NCI-H2196 (cell line): ENCODE data around the gene TAP2.
A peak's percentile ranks its signal among the peaks of the same experiment; 100 is the strongest.

Source experiments
- DNase-seq: peaks from one replicate; lab custom pipeline; 2025; ENCODE audit not compliant: unreplicated experiment; lab: John Stamatoyannopoulos, UW

Gene TAP2

DNA sequence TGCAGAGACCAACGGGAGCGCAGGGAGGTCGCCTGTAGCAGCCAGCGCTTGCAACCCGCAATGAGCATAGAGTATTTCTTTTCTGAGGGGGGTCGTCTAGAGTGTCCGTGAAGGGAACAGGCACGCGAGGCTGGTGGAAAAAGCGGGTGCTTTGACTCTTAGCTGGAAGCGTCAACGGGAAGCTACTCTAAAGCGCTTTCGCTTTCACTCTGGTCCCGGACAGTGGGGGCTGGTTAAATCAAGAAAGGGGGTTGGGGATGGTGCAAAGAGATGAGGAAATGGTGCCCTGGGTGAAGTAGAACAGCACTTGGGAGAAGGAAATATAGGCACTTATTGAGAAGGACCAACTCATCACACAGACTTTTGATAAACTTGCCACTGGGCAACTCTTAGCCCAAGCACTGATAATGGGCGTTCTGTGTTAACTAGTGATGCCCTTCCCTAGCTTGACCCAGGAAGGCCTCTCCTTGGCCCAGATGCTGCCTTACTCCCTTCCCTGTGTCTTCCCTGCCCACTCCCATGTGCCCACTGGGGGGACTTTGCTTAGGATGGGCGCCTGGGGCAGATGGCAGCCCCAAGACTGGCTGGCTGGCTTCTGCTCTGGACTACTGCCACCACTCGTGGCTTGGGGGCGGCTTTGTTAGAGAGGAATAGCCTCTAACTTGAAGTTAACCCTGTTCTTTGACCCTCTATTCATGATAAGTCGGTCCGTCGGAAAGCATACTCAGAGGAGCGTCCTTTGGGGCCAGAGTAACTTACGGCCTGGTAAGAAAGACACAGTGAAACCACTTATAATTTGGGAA lies 16.0 kb upstream of the TAP2 start:
- DNase-seq: peak; percentile 13

DNA sequence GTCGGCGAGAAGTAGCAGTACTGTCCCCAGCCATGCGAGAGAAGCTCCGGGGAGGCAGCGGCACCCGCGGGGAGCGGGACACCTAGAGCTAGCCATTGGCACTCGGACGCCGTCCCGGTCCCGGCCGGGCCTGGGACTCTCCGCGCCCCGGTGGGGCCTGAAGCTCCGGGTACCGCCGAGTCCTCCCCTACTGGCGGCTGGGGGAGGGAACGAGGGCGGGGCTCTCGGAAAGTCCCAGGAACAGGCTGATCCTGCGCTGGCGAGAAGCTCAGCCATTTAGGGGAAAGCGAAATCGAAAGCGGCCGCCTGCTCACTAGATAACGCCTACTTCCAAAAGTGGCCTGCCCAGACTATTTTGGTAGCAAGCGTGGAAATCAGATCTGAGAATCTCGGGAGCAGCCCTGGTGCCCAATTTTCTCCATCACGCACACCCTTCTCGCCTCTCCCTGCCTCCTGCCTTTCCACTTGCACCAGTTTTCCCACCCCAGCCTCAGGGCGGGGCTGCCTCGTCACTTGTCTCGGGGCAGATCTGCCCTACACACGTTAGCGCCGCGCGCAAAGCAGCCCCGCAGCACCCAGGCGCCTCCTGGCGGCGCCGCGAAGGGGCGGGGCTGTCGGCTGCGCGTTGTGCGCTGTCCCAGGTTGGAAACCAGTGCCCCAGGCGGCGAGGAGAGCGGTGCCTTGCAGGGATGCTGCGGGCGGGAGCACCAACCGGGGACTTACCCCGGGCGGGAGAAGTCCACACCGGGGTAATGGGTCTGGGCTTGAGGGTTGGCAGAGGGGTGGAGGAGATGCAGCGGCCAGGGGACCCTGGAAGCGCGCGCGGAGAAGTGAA lies 15.2 kb upstream of the TAP2 start, which contains the start of the genes PSMB9 and TAP1:
TSS of gene PSMB9 (plus strand) at position 652 of the 835 bp plus-strand sequence. CDS start at position 690, 38 bp downstream.
TSS of gene TAP1 (minus strand) at position 164 of the 835 bp plus-strand sequence. CDS start at position 96, 68 bp downstream.
- DNase-seq: peak; percentile 96

DNA sequence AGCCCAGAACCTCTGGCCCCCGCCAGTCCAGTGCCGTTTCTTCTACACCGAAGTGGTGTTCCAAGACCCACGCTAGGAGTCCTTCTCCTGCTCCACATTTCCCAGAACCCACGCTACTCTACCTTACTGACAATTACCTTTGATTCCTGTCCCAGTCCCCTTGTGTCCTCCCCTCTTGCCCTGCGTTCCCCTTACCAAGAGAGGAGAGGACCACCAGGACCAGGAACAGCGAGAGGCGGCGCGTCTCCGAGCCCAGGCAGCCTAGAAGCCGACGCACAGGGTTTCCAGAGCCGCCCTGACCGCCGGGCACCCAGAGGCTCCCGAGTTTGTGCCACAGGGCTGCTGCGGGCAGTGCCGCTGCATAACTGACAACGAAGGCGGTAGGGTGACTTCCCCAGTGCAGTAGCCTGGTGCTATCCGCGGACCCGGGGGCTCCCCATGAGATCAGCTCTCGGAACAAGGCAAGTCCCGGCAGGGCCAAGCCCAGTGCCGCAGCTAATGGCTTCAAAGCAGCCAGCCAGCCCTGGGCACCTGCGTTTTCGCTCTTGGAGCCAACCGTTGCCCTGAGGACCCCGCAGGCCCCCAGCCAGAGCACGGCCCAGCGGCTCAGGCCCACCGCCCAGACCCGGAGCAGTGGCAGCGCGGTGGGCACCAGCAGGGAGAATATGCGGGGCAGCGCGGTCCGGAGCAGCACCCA lies 14.5 kb upstream of the TAP2 start:
- no peak for DNase-seq

DNA sequence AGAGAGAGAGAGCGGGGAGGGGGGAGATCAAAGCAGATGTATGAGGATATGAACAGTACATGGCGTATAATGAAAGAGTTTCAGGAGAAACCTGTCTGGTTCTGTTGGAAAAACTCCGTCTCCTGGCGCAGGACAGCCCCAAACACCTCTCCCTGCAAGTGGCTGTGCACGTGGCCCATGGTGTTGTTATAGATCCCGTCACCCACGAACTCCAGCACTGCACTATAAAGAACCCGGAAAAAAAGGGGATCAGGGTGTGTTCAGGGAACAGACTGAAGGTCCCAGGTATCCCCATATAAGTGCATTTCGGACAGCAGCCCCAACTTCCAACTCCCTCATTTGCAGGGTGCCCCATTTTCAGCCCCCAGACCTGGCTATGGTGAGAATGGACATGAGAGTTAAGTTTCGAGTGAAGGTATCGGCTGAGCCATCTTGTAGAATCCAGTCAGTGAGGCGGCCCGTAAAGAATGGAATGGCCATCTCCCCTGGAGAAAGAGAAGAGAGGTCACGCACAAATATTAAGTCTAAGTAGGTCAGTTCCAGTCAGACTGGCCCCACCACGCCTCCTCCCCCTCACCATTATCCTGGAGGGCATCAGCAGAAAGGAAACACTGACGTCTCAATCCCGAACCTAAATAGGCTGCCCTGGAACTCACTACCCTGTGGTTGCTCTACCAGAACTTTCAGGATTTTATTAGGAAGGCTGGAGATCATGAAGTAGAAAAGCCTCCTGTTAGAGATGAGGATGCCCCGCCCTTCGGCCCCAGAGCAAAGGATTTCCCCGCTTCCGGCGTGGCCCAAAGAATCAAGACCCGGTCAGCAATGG lies 13.7 kb upstream of the TAP2 start:
- no peak for DNase-seq

DNA sequence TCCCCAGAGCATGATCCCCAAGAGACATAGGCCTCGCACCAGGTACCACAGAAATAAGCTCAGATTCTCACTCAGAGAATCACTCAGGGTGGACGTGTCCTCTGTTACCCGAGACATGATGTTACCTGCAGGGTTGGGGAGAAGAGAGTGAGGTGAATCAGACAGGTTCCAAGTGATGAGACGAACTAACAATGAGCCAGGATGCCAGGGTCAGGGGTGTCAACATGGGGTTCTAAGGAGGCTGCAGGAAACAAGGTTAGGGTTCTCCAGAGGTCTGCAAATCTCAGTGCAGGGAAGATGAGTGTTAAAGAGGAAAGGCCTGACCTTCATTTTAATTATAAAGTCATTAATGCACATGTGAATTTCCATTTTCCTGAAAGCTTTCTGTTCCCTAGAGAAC lies 12.5 kb upstream of the TAP2 start:
- no peak for DNase-seq

DNA sequence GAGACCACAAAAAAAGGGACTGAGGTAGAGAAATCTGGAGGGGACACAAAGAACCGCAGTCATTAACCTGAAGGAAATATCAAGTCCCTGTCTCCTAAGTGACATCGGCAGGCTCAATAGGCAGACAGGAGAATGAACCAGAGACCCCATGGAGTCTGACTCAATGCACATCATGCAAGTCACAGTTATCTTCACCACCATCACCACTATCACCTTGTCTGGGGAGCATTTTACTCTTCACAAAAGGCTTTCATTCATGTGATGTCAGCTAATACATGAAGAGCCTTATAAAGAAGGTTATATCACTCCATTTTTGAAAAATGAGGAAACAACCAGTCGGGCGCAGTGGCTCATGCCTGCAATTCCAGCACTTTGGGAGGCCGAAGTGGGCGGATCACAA lies 10.6 kb upstream of the TAP2 start:
- no peak for DNase-seq

DNA sequence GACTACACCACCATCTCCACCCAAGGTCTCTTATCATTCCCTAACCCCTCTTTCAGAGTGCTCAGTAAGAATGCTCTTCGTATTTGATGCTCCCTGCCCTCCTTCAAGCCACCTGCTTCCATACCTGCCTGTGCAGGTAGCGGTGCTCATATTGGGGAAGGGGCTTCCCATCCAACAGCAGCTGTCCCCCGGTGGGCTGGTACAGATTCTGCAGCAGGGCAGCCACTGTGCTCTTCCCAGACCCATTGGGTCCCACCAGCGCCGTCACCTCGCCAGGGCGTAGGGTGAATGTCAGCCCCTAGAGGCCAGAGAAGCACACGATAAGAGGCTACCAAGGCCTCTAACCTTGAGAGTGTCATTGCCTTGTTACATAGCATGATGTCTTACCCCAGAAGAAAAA lies 9.3 kb upstream of the TAP2 start:
- DNase-seq: no peak

DNA sequence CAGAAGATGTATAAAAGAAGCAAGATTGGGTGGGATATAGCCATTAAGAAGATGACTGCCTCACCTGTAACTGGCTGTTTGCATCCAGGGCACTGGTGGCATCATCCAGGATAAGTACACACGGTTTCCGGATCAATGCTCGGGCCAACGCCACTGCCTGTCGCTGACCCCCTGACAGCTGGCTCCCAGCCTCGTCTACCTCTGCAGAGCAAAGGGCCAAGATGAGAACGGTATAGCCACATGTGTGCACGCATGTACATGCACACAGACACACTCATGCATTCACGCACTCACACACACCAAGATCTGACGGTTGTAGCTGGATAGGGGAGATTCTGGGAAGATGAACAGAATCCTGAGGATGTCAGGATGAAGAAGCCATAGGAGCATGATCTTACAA lies 8.5 kb upstream of the TAP2 start:
- DNase-seq: no peak

DNA sequence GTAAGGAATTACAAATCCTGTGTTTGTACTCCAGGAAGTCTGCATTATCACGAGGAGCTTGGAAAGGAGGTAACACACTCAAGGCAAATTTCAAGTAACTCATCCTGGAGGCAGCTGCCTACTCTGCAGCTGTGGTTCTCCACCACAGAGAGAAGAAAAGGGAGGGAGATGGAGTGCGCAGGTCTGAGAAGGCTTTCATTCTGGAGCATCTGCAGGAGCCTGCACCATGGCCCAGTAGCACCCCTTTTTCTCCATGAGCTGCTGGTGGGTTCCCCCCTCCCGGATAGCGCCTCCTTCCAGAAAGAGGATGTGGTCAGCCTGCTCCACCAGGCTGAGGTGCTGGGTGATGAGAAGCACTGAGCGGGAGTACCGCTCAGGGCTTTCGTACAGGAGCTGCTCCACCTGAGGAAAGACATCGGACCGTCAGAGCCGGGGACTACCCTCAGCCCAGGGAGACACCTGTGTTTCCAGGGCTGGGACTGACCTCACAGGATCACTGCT lies 6.9 kb upstream of the TAP2 start:
- no peak for DNase-seq

DNA sequence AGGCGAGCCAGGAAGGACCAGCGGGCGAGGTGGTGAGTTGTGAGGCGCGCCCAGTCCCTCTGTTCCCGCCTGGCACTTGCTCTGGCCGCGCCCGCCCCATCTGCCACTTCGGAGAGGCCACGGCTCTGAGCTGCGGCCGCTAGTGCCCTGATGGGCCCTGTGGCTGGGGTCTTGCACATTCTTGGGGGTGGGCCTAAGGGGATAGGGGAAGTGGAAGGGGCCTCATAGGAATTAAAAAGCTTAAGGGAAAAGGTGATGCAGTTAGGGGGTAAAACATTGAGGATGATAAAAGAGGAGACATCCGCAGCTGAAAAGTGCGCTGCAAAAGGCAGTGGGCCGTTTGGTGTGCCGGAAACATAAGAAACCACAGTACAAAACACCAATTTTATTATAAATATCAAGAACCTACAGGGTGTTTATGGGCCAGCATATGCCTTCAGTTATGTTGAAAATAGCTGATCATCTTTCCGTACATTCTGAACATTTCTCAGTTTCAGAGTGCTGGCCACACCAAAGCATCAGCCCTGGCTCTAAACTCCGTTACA lies 6.4 kb upstream of the TAP2 start:
- DNase-seq: no peak

DNA sequence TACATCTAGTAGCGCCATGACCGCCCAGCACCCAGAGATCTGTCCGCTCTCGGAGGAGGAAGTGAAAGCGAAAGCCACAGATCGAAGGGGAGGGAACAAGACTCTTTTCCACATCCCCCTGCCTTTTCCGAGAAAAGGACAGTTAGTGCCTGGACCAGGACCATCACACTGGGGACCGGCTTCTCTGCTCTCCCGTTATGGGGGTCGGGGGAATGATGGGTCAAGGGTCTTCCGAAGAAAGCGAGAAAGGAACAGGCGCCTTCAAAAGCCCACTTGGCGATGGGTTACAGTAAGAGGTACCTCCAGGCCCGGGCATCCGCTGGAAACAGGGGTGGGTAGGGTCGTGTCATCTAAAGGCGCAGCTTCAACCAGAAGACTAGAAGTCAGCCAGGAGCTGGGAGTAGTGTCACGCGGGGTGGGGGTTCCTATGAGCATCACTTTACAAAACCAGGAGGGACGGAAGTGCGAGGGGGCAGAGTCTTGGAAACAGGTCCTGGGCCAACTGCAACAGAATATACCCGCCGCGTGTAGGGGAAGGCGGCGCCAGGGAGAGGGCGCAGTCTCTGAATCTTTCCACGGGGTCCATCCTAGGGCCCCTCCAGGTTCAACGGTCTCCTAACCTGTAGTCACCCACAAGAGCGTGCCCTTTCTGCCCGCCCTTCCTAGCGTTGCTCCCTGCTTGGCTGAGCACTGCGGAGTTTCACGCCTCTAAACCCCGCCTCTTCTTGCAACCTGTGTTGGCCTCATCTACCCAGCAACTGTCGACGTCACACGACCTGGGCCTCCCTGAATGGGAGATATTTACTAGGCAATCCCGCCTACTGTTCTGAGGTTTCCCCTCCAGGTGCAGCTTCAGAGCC lies 5.7 kb upstream of the TAP2 start, which contains the start of gene PSMB8:
TSS of gene PSMB8 (minus strand) at position 69 of the 860 bp plus-strand sequence. CDS start at position 18, 51 bp downstream.
- DNase-seq: peak; percentile 97

DNA sequence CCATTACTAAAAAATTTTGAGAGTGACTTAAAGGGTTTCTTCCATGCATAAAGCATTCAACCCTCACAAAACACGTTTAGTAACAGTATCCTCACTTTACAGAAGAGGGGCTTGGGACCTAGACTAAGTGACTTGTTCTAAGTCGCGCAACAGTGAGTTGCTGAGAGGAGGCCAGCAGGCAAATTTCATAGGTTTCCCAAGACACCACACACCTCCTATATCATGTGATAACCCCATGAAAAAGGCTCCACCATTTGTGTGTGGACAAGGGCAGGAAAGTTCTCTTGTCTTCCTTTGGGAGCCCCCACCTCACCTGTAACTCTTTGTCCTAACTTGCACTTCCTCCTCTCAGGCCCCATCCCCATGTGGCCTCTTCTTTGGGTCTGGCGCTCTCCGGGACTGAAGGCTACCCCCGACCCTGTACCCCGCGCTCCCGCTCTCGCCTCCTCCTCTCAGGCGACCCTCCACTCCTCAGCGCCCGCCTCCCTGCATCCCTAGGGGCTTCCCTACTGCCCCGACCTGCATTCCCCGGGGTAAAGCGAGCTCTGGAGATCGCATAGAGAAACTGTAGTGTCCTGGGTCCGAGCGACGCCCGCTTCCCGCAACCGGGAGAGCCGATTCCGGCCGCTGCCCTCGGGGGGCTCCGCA lies 4.9 kb upstream of the TAP2 start:
- DNase-seq: no peak

DNA sequence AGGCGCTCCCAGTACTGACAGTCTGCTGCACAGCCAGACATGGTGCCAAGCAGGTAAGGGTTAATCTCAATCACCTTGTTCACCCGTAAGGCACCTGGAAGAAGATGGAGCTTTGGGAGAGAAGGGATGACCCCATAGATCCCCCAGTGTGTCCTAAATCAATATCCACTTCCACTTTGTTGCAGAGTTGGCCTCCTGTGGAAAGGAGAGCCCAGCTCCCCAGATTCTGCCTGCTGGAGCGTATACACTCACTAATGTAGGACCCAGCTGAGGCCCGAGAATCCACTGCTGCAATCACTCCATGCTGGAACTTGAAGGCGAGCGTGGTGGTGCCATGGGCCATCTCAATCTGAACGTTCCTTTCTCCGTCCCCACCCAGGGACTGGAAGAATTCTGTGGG lies 4.2 kb upstream of the TAP2 start:
- DNase-seq: no peak

DNA sequence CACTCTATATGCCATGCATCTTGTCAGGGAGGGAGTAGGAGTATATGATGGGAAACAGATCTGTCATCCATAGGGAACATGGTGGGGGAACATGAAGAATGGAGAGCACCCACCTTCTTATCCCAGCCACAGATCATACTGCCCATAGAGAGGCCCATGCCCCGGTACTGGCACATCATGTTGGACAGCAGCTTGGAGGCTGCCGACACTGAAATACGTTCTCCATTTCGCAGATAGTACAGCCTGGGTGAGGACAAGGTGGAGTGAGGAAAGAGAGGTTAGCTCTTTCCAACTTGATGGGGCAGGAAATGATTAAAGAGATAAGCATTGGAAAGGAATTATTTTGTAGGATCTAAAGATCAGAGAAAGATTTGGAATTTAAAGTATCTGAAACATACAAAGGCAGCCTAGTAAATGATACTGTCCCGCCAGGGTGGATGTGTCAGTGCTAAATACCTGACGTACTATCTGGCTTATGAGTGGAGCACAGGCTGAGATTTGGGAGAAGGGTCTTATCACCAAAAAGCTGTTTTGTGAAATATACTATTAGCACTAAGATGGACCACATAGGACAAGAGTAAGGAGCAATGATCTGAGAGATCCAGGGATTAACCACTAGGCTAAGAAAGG lies 3.6 kb upstream of the TAP2 start:
- DNase-seq: no peak

DNA sequence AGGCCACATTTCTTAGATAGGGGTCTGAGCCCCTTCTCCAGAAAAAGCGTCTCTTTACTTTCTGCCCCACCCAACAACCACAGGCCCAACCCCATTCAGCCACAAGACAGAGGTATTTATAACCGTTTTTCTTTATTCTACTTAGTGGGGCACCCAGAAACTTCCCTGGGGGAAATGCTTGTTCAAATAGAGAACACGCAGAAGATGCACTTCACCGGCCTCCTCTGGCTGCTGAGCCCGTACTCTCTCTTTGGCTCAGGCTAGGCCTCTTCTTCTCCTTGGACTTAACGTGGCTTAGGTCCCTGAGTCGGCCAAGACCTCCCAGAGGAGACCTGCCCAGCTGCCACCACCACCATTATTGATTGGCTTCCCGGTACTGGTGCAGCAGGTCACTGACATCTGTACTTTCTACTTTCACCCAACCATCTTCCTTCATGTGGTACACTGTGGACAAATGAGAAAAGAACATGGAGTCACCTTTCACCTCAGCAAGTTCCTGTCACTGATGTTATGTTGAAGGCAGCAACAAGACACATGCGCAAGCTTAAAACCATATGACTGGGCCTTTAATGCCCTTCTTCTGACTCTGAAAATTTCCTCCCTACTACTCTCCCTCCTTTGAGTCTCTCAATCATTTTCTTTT lies 2.2 kb upstream of the TAP2 start:
- no peak for DNase-seq

DNA sequence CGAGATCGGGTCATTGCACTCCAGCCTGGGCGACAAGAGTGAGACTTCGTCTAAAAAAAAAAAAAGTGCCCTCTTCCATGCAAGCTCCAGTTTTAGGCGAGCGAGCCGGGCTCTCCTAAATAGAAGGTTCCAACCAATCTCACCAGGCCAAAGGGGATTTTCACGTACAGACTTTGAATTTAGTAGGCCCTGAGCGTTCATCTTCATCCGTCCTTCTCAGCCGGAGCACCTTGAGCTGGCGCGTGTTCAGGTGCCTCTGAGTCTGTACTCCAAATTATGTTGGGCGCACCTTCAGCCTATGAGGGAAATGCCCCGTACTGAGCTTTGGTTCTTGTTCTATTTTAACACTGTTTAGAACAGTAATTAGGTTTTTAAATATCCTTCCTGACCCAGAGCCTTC lies 817 bp upstream of the TAP2 start:
- no peak for DNase-seq

DNA sequence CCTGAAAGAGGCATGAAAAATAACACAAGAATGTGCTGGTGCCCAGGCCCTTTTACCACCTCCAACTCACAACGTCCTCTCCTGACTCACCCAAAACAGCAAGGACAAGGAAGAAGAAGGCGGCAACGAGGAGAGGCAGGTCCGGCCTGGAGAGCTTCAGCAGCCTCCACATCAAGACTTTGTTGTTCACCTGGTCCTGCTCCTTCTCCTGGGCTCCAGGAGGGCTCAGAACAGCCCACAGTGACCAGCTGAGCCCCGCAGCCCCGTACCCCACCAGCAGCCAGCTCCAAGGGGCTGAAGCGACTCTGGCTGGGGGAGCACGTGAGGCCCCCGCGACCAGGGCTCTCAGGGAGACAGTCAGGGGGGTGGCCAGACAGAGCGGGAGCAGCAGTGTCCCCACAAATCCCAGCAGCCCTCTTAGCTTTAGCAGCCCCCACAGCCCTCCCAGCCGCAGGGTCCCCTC lies 857 bp downstream of the TAP2 start:
- no peak for DNase-seq

DNA sequence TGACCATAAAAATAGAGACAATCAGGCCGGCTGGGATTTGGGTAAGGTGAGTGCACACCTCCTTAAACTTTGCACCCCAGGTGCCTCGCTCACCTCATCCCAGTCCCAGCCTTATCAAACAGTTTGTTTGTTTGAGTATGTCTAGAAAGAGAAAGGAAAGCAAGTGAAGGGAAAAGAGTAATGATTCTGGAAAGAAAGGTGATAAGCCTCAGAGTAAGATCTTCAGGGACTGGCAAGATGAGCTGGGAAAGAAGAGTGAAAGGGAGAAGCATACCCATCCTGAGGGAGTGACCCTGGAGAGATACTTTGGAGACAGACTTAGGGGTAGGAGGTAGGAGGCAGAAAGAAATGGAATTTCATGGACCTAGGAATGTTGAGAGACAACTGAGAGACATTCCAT lies 1.7 kb downstream of the TAP2 start:
- DNase-seq: no peak
